Measurements from ENCODE around the gene PTPN5. TPM values are rescaled to one million over a fixed set of nuclear protein-coding genes. Genes with fewer than 3 reads are reported as not detected.

PTPN5 gene
- total RNA-seq, 1 experiment from 2014 or later = not detected

- TF ChIP-seq POLR2AphosphoS5 (IDR thresholded peaks at IDR 0.05; ENCODE audit: low read depth, low read length) = no peak
- TF ChIP-seq, protein P1, sequence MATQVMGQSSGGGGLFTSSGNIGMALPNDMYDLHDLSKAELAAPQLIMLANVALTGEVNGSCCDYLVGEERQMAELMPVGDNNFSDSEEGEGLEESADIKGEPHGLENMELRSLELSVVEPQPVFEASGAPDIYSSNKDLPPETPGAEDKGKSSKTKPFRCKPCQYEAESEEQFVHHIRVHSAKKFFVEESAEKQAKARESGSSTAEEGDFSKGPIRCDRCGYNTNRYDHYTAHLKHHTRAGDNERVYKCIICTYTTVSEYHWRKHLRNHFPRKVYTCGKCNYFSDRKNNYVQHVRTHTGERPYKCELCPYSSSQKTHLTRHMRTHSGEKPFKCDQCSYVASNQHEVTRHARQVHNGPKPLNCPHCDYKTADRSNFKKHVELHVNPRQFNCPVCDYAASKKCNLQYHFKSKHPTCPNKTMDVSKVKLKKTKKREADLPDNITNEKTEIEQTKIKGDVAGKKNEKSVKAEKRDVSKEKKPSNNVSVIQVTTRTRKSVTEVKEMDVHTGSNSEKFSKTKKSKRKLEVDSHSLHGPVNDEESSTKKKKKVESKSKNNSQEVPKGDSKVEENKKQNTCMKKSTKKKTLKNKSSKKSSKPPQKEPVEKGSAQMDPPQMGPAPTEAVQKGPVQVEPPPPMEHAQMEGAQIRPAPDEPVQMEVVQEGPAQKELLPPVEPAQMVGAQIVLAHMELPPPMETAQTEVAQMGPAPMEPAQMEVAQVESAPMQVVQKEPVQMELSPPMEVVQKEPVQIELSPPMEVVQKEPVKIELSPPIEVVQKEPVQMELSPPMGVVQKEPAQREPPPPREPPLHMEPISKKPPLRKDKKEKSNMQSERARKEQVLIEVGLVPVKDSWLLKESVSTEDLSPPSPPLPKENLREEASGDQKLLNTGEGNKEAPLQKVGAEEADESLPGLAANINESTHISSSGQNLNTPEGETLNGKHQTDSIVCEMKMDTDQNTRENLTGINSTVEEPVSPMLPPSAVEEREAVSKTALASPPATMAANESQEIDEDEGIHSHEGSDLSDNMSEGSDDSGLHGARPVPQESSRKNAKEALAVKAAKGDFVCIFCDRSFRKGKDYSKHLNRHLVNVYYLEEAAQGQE (IDR thresholded peaks at IDR 0.05; ENCODE audit: insufficient read depth in 1 of 2, low read depth in 2 of 2, low read length in 1 of 2) = no peak
- Histone ChIP-seq H3K27me3 (ENCODE audit: control insufficient read depth, insufficient read depth, low read length) (no peaks in the 10 kb centered on the region; the same call in 1 of the 2 replicates), H3K4me1 (ENCODE audit: control insufficient read depth, insufficient read depth, low read length) (no peaks in the 10 kb centered on the region), H3K4me3 (ENCODE audit: low read depth in 2 of 2, low read length in 2 of 2) (no peak overlapping the region), H3K27ac (ENCODE audit: low read length) (no peak overlapping the region), H3K36me3 (ENCODE audit: control insufficient read depth, insufficient read depth, low read length) (no peaks in the 10 kb centered on the region), H3K9me3 (ENCODE audit: control insufficient read depth, insufficient read depth, low read depth, low read length) (no peaks in the 10 kb centered on the region)
- no TSS peak for BruUV-seq (replicated peaks)
- CTCF ChIA-PET = no interaction called here
- in situ Hi-C loops (cut with HindIII; ENCODE audit: low pct_unique_long_range_greater_than_20kb, low sequenced_read_pairs) = no loop called here
- POLR2A ChIA-PET = no interaction called here
- intact Hi-C loops (cut with micrococcal nuclease; ENCODE audit: unreplicated experiment) = no loop called here
- ATAC-seq (no peak), DNase-seq (ENCODE audit: low read depth, low spot score) (no peak)
Observed at GRCh38 chr11:18770479-18771125, 21.0 kb downstream of the PTPN5 start.

- no peaks in the 10 kb centered on the region for H3K9me3 ChIP-seq (ENCODE audit: control insufficient read depth, insufficient read depth, low read depth, low read length)
- in situ Hi-C loops (cut with HindIII; ENCODE audit: low pct_unique_long_range_greater_than_20kb, low sequenced_read_pairs) = no loop called here
- no TSS peak for BruUV-seq (replicated peaks)
- H3K27ac ChIP-seq (ENCODE audit: low read length) = no peak overlapping the region
- no peaks in the 10 kb centered on the region for H3K4me1 ChIP-seq (ENCODE audit: control insufficient read depth, insufficient read depth, low read length)
- no peak for TF ChIP-seq CTCF (IDR thresholded peaks at IDR 0.05)
- no peak for TF ChIP-seq SIN3A (IDR thresholded peaks at IDR 0.05; ENCODE audit: borderline replicate concordance, insufficient read depth, low read depth, low read length)
- TF ChIP-seq TCF7L2 (IDR thresholded peaks at IDR 0.05; ENCODE audit: low read depth, low read length) = no peak
- TF ChIP-seq, protein P1 (IDR thresholded peaks at IDR 0.05; ENCODE audit: insufficient read depth in 1 of 2, low read depth in 2 of 2, low read length in 1 of 2) = no peak
- no peak for TF ChIP-seq POLR2AphosphoS5 (IDR thresholded peaks at IDR 0.05; ENCODE audit: low read depth, low read length)
- H3K4me3 ChIP-seq (ENCODE audit: low read depth in 2 of 2, low read length in 2 of 2) = no peak overlapping the region
- no peaks in the 10 kb centered on the region; the same call in 1 of the 2 replicates for H3K27me3 ChIP-seq (ENCODE audit: control insufficient read depth, insufficient read depth, low read length)
- ATAC-seq (no peak), DNase-seq (ENCODE audit: low read depth, low spot score) (no peak)
- CTCF ChIA-PET = no interaction called here
- H3K36me3 ChIP-seq (ENCODE audit: control insufficient read depth, insufficient read depth, low read length) = no peaks in the 10 kb centered on the region
- POLR2A ChIA-PET = interaction anchor here (0.5 to 0.6 kb wide), 2 partner anchors 68 to 660 kb away, joined by 9 read pairs; no protein-coding TSS in a partner anchor
- intact Hi-C loops (cut with micrococcal nuclease; ENCODE audit: unreplicated experiment) = loop anchor here (10.0 kb wide), 1 partner anchor 235 kb away; no protein-coding TSS in a partner anchor
Observed at GRCh38 chr11:18769802-18770456, 21.7 kb downstream of the PTPN5 start.
